Colonic mucosa (tissue), 4 donors: Measurements from ENCODE around the gene ANAPC10. TPM values are rescaled to one million over a fixed set of nuclear protein-coding genes. Genes with fewer than 3 reads are reported as not detected.
"Not testable (repeated sequence)": the region's sequence is repeated elsewhere in the genome, so short reads cannot be mapped to it uniquely, and the experiment has no call there.

Source experiments
- DNase-seq: peaks from one replicate; pipeline ENCODE4 v3.0.0-alpha.2; 2020
- H3K27ac ChIP-seq: fragments of 200-600 bp; one replicate; pipeline ENCODE4 v1.8.0; 2021
- H3K27me3 ChIP-seq: fragments of 200-600 bp; one replicate; pipeline ENCODE4 v1.8.0; 2021
- H3K36me3 ChIP-seq: fragments of 200-600 bp; one replicate; pipeline ENCODE4 v1.8.0; 2021
- H3K4me1 ChIP-seq: fragments of 200-600 bp; one replicate; pipeline ENCODE4 v1.8.0; 2021; ENCODE audit warnings: mild to moderate bottlenecking
- H3K4me3 ChIP-seq: fragments of 200-600 bp; one replicate; pipeline ENCODE4 v1.8.0; 2021
- H3K9ac ChIP-seq, 2 donors: one replicate each; pipeline ENCODE4 v1.7.0; 2013; ENCODE audit warnings: control low read depth in 2 of 2, low read depth in 2 of 2, low read length in 2 of 2
- H3K9me3 ChIP-seq: fragments of 200-600 bp; one replicate; pipeline ENCODE4 v1.8.0; 2021
- intact Hi-C: fragments of 100-400 bp; cut with DNase I; formaldehyde crosslinking; loops from one replicate; pipeline ENCODE4 v1.14.1; 2022
- total RNA-seq, 2 donors: library from RNA; stranded (reverse); fragmentation: NEBNext Ultra II Directional in 1 of 2; extraction: Animal tissue kit (Norgen Biotek cat#: 25700) in 1 of 2; gene quantifications; one replicate each; pipeline ENCODE4 v1.2.1, GENCODE V29; 2021
- TF ChIP-seq, protein P1 (sequence below): fragments of 200-600 bp; IDR thresholded peaks from one replicate; pipeline ENCODE4 v1.8.0; 2022; ENCODE audit warnings: antibody characterized with exemption, mild to moderate bottlenecking
- donor health status: healthy.
- donor health status: DM: no; HTN: no; CAD: no.
- donor health status: DM: no; HTN: no; CAD: no.

ANAPC10 gene, protein sequence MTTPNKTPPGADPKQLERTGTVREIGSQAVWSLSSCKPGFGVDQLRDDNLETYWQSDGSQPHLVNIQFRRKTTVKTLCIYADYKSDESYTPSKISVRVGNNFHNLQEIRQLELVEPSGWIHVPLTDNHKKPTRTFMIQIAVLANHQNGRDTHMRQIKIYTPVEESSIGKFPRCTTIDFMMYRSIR
- total RNA-seq = 10 to 100 TPM; 12.7 to 12.8 TPM

DNA sequence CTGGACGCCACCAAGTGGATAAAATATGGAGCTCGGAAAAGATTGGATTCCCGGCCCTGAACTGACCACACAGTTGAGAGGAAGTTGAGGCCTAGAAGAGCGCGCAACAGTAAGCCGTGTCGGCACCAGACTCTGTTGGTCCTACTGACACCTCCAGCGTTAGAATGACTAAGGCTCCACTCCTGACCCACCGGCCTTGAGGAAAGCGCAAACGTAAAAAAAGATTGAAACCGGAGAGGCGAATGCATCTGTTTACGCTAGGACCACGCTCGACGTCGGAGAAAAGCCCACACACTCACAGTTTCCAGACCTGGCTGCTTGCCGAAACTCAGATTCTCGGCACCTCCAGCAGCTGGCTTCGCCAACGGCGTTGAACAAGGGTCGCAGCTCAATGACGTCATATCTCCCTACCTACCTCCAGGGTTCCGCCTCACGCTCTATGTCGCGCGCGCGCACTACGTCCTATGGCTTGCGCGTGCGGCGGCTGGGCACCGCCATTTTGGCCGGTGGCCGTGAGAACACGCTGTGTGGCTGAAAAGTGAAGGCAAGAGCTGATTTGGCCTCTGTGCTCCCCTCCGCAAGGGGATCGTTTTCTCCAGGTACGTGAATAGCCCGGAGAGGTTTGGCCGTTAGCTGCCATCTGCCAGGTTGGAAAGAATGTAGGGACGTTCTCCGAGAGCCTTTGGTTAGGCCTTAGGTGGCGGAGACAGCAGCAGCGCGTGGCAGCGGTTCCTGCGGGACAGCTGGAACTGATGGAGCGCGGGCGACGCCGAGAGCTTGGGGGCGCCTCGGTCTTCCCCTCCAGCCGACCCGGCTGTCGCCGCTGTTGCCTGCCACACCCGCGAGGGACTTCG lies at the start of gene ANAPC10, which contains the start of gene ABCE1:
TSS of gene ANAPC10 (minus strand) at position 376 of the 854 bp plus-strand sequence. CDS start 2,097 bp downstream, outside the sequence.
TSS of gene ABCE1 (plus strand) at position 491 of the 854 bp plus-strand sequence. CDS start 6,102 bp downstream, outside the sequence.
- Histone ChIP-seq H3K4me1 (peaks cover 7% of the 10 kb centered on the region), H3K9ac (peak within 1 kb of the TSS; percentile 75 to 94), H3K27ac (peak within 1 kb of the TSS; percentile 95), H3K27me3 (no peaks in the 10 kb centered on the region), H3K36me3 (no peaks in the 10 kb centered on the region), H3K9me3 (no peaks in the 10 kb centered on the region), H3K4me3 (peak within 1 kb of the TSS; percentile 86)
- DNase-seq = peak; percentile 96
- TF ChIP-seq, protein P1, sequence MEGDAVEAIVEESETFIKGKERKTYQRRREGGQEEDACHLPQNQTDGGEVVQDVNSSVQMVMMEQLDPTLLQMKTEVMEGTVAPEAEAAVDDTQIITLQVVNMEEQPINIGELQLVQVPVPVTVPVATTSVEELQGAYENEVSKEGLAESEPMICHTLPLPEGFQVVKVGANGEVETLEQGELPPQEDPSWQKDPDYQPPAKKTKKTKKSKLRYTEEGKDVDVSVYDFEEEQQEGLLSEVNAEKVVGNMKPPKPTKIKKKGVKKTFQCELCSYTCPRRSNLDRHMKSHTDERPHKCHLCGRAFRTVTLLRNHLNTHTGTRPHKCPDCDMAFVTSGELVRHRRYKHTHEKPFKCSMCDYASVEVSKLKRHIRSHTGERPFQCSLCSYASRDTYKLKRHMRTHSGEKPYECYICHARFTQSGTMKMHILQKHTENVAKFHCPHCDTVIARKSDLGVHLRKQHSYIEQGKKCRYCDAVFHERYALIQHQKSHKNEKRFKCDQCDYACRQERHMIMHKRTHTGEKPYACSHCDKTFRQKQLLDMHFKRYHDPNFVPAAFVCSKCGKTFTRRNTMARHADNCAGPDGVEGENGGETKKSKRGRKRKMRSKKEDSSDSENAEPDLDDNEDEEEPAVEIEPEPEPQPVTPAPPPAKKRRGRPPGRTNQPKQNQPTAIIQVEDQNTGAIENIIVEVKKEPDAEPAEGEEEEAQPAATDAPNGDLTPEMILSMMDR = no peak
- intact Hi-C loops = no loop called here

DNA sequence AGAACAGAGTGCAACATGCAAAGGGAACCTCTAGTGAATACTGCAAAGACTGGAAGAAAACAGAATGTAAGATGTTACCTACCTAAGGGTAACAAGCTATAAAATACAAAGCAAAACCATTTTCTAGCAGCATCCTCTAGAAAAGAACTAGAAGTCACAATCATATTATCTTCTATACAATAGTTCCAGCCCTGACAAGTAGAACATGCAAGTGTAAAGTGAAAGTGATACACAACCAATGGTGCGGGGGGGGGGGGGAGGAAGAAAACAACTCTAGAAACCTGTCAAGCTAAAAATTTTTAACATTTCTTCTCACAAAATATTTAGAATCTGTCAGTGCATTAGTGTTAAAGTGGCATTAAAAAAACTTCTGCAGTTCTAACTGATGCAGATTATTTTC lies 38.2 kb upstream of the ANAPC10 start:
- H3K9me3 ChIP-seq, H3K9ac ChIP-seq, H3K36me3 ChIP-seq, H3K27ac ChIP-seq, H3K27me3 ChIP-seq, H3K4me1 ChIP-seq, H3K4me3 ChIP-seq, DNase-seq, intact Hi-C loops: not testable (repeated sequence)

DNA sequence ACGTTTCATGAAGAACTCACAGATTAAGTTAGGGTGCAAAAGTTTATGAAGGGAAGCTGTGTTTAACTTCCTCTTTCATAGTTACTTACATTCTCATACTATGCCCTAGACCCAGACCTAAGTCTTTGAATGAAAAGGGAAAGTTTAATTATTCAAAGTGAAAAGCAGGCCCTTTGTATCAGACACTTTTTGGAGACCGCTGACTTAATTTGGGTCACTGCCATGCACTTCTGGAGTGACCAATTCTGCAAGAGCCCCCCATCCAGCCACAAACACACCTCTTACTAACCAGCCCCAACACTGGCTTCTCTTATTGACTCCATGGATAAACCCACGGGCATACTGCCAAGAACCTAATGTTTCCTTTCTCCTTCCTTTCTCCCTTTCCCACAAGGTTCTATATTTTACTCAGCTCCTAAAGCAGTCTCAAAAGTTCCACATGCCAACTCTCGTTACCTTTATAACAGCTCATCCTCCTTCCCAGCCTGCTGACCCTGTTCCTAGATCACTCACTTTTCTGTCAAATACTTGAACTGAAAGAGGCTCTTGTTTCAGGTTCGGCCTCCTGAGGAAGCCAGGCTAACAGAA lies 34.6 kb upstream of the ANAPC10 start:
- no peak for DNase-seq
- intact Hi-C loops = no loop called here
- TF ChIP-seq, protein P1 = no peak
- Histone ChIP-seq H3K27ac (no peak overlapping the region), H3K9ac (no peak overlapping the region), H3K4me3 (no peak overlapping the region), H3K9me3 (no peaks in the 10 kb centered on the region), H3K27me3 (no peaks in the 10 kb centered on the region), H3K36me3 (no peaks in the 10 kb centered on the region), H3K4me1 (no peaks in the 10 kb centered on the region)

DNA sequence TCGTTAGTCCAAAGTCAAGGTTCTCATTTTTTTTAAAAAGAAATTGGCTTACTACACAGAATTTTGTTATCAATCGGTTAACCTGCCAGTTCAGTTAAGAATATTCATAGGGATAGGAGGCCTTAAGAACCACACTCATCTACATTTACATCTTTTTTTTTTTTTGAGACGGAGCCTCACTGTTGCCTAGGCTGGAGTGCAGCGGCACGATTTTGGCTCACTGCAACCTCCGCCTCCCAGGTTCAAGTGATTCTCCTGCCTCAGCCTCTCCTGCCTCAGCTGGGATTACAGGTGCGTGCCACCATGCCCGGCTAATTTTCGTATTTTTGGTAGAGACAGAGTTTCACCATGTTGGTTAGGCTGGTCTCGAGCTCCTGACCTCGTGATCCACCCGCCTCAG lies 33.9 kb upstream of the ANAPC10 start:
- intact Hi-C loops = no loop called here
- Histone ChIP-seq H3K27me3 (no peaks in the 10 kb centered on the region), H3K4me3 (no peak overlapping the region), H3K27ac (no peak overlapping the region), H3K9me3 (no peaks in the 10 kb centered on the region), H3K4me1 (no peaks in the 10 kb centered on the region), H3K9ac (no peak overlapping the region), H3K36me3 (no peaks in the 10 kb centered on the region)
- DNase-seq = no peak
- TF ChIP-seq, protein P1 = no peak

DNA sequence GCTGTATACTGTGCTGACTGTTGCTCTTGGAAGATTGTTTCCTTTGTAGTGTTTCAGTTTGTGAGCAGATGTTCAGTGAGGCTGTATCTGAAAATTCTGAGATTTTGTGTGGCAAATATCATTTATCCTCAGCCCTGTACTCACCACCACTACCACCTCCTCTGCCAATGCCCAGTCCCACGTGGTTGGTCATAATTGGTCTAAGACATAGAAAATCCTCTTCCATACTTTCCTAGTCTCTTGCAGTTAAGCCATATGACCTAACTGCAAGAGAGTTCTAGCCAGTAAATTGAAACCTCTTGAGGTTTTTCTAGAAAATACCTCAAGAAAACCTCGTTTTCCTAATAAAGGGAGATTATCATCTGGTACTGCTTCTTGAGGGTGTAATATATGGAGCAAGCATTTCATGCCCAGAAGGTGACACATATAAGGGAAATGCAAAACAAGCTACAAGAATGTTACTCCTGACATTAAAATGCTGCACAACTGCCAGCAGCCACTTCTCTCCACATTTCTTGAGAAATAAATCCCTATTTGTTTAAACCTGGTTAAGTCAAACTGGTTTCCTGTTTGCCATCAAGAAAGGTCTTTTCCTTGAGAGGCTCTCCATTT lies 32.9 kb upstream of the ANAPC10 start:
- Histone ChIP-seq H3K9me3 (no peaks in the 10 kb centered on the region), H3K36me3 (no peaks in the 10 kb centered on the region), H3K4me1 (no peaks in the 10 kb centered on the region), H3K4me3 (no peak overlapping the region), H3K9ac (no peak overlapping the region), H3K27me3 (no peaks in the 10 kb centered on the region), H3K27ac (no peak overlapping the region)
- no peak for DNase-seq
- TF ChIP-seq, protein P1 = no peak
- intact Hi-C loops = no loop called here
